OCI-LY7 (cell line): ENCODE results near the gene TSR3.

Experiments used
- CTCF ChIP-seq: fragments of 200-600 bp; sonication (generic); conservative IDR thresholded peaks from 2 replicates; pipeline ENCODE4 v1.5.1; 2014; ENCODE audit warnings: mild to moderate bottlenecking, antibody characterized with exemption, low read length, moderate library complexity, mixed read lengths
- EZH2phosphoT487 ChIP-seq: fragments of 200-600 bp; sonication (generic); IDR thresholded peaks from 2 replicates; pipeline ENCODE4 v1.6.1; 2018; ENCODE audit warnings: low read depth, borderline replicate concordance, mild to moderate bottlenecking, mixed run types, antibody characterized with exemption, low read length, moderate library complexity, mixed read lengths

DNA sequence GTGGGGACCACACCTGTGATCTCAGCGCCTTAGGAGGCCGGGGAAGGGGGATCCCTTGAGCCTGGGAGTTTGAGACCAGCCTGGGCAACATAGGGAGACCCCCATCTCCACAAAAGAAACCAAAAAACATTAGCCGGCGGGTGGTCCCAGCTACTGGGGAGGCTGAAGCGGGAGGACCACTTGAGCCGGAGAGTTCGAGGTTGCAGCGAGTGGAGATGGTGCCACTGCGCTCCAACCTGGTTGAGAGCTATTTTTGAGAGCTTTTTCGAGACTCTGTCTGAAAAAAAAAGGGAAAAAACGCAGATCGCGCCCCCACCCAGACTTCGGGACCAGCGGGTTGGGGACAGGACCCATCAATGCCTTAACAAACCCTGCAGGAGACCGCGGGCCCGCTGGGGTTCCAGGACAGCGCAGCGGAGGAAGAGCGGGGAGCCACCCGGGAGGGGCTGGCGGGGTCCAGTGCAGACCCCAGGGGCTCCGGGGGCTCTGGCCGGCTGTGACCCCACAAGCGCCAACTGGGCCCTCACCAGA lies 19.0 kb downstream of the TSR3 start:
- TF ChIP-seq CTCF, result no peak
- TF ChIP-seq EZH2phosphoT487, result no peak
